DMS79 (cell line): ENCODE data around the gene SLC3A2.
A peak's percentile ranks its signal among the peaks of the same experiment; 100 is the strongest.

Experiments
- DNase-seq: peaks from one replicate; lab custom pipeline; 2025; lab: John Stamatoyannopoulos, UW

The SLC3A2 gene

GRCh38 chr11:62910141-62910882, 29.6 kb downstream of the SLC3A2 start:
- no peak for DNase-seq

GRCh38 chr11:62911137-62912130, 30.7 kb downstream of the SLC3A2 start:
- no peak for DNase-seq

GRCh38 chr11:62912268-62912667, 31.6 kb downstream of the SLC3A2 start:
- DNase-seq: no peak

DNA sequence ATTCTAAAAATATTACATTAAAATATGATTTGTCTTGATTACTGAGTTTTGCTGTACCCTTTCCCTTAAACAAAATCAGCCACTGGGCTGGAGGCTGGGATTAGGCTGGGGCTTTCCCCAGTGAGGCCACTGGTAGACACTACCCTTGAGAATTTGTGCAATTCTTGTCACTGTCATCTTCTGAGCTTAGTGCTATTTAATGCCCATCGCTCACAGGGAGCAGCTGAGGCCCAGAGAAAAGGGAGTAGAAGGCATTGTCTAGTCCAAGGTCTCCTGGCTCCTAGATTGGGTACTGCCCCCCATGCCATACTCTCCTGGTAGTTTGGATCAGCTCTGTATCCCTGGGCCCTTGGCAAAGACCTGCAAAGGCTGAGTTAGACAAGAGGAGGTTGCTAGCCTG, 33.7 kb downstream of the SLC3A2 start:
- DNase-seq: no peak

- DNase-seq: no peak
These were observed 37.3 kb downstream of the SLC3A2 start for GRCh38 chr11:62917906-62918502.

- no peak for DNase-seq
These were observed 37.8 kb downstream of the SLC3A2 start for GRCh38 chr11:62918531-62918930.

DNA sequence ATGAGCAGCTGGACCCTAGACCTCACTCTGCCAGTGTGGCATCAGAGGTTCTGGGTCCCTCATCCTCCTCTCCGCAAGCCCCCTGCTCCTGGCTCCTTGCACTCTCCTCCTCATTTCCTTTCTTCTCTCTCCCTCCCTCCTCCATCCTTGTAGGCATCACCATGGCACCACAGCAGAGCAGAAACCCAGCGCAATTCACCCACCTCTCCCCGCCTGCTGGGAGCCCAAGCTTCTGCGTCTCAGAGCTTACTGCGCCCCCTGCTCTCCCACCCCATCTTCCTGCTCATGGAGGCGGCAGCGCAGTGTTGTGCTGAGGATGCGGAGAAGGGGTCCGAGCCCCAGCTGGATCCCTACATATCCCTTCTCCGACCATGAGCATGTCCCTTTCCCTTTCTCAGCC, 38.8 kb downstream of the SLC3A2 start:
- no peak for DNase-seq

DNA sequence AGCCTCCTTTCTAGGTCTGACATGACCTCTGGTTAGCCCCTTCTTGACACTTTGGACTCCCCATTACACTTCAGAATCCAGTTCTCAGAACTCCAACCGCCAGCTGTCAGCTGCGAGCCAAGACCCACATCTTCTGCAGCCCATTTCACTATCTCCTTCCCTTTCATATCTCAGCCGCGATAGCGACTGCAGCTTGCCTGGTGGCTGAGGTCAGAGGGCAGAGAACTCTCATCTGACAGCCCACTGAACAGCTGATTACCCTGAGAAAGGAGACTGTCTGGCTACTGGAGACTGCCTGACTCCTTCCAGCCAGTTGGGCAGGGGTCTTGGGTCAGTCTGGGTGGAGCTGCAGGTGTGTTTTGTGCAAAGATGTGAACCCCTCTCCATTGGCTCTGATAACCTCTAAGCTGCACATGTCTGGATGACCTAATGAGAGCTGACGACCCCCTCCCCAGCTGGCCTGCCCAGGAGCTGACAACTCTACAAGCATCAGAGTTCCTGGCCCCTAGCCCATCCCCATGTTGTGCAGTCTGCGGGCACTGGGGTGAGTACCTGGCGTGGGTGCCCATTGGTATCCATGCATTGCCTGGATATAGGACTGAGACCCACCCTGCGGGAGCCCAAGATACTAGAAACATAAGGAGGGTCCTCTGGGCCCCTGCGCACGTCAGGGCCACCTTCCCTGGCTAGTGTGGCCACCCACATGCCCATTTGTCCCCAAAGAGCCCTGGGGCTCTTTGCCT, 39.4 kb downstream of the SLC3A2 start:
- DNase-seq: no peak

DNA sequence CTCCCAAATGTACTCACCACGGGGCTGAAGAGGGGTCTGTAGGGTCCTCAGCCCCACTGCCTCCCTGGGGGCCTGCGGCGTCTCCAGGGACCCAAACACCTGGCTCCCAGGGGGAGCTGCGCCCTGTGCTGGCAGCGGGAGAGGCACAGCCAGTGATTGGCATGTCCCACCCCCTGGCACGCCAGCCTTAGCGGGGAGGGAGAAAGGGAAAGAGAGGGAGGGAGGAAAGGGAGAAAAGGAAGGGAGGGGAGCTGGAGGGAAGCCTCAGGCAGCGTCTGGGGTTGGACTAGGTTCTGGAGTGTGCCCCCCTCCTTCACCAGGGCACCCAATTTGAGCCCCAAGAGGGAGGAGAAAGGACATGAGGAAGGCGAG, 40.5 kb downstream of the SLC3A2 start, which contains the start of gene CHRM1:
CHRM1 (minus strand) TSS at position 163 of the 372 bp plus-strand sequence. CDS start 10,263 bp downstream, outside the sequence.
- DNase-seq: no peak

DNA sequence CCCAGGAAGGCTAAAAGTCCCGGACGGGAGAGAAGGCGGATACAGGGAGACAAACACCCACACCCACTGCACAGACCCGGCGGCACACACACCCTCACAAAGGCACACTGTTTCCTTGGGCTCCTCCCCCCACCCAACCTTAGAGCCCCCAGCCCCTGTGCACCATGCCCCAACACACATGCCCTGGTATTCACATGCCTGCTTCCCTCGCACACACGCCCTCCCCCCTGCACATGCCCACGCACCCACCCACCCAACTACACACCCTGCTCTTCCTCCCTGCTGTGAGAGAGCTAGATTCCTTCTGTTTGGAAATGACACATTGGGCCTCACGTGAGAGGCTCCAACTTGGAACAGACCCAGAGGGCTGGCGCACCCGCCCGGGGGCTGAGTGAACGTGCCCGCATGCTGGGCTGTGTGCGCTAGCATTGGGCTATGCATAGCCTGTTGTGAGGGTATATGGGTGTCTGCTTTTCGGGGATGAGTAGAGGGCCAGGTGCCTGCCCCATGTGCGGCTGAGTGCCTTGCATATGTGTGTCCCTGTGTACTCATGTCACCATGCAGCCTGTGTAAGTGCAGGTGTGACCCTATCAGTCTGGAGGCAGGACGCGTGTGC, 41.0 kb downstream of the SLC3A2 start:
- no peak for DNase-seq

- DNase-seq: no peak
These were observed 41.5 kb downstream of the SLC3A2 start for GRCh38 chr11:62922189-62922589.

DNA sequence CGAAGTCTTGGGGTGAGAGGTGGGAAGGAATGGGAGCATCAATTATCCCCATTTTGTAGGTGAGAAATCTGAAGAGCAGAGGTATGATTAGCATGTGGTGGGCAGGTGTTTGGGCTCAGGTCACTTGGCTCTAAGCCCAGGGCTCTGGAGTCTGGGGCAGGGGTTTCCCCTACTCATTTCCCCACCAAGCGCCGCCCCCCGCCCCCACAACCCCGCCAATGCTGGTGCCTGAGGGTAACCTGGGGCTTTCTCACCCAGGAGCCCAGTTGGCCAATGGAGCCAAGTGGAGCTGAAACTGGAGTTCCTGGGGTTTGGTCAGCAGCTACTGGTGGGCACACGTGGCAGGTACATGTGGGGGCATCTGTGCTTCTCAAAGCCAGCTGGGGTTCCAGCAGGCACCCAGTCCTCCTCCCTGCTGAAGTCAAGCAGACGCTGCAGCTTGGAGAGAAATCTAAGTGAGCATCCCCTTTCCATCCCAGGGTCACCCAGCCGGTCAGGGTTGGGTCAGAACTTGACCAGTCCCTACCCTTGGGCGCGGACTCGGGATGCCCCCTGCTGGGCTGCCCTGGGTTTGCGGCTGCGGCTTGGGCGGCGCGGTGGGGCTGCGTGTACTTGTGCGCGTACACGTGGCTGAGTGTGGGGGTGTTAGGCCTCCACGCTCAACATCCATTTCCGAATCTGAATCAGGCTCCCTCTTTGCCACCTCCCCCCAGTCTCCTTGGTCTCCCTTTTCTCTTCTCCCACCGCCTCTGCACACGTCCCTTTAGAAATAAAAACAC, 42.1 kb downstream of the SLC3A2 start:
- no peak for DNase-seq

DNA sequence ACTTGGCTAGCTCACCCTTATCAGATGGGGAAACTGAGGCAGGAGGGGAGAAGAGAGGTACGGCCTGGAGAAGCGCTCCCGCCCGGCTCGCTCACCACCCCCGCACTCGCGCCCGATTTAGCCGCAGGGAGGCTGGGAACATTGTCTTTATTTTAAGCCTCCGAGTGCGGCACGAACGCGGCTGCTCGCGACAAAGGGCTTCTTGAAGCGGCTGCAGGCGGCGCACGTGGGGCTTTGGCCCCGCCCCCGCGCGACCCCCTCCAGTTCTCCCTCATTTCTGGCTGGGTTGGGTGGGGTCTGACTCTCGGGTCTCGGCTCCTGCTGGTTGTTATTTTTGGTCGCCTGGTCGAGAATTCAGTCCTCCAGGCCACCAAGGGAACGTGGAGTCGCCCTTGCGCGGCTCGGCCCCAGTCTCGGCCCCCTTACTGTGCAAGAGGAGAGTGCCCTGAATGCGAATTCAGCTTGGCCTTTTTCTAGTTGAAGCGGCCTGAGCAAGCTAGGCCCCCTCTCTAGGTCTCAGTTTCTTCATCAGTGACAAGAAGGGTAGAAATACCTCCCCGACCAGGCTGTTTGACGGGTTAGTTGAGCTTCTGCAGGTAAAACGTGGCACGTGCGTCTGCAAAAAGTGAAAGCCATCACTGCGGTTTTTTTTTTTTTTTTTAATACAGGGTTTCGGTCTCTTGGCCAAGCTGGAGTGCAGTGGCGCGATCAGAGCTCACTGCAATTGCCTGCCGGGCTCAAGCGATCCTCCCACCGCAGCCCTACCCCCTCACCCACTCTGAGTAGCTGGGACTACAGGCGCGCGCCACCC, 43.1 kb downstream of the SLC3A2 start:
- DNase-seq: peak; percentile 24

- DNase-seq: no peak
These were observed 44.6 kb downstream of the SLC3A2 start for GRCh38 chr11:62925308-62925707.

GRCh38 chr11:62925745-62926679, 45.3 kb downstream of the SLC3A2 start:
- DNase-seq: peak; percentile 6

DNA sequence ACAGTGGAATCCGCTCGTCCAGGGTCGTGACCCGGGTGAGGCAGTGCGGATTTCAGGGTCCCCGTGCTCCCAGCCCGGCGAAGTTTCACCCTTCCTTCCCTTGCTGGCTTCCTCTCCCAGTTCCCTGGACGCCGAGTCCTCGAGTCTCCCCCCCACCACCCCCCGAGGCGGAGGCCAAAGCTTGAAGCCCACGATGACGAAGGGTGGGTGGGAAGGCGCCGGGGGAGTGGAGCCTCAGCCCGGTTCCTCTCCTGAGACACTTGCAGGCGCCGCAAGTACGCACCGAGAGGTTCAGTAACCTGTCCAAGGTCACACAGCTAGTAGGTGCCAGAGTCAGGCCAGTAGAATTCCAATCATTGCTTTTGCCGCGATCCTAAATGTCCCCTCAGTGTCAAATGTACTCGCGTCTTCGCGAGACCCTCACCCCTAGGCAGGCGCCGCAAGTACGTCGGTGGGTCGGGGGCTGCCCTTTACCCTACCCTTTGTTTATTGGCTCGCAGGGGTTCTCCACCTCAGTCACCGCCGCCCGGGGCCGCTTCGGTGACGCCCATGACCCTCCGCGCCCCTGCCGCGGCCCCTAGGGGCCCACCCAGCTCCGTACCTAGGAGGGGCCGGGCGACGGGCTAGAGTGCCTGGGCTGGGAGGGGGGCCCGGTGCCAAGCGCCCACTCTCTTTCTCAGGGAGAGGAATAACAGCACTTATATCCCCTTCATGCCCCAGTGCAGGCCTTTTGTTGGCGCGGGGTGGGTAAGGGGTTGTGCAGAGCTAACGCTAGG, 46.2 kb downstream of the SLC3A2 start:
- DNase-seq: no peak

- DNase-seq: no peak
These were observed 47.3 kb downstream of the SLC3A2 start for GRCh38 chr11:62928011-62928410.

DNA sequence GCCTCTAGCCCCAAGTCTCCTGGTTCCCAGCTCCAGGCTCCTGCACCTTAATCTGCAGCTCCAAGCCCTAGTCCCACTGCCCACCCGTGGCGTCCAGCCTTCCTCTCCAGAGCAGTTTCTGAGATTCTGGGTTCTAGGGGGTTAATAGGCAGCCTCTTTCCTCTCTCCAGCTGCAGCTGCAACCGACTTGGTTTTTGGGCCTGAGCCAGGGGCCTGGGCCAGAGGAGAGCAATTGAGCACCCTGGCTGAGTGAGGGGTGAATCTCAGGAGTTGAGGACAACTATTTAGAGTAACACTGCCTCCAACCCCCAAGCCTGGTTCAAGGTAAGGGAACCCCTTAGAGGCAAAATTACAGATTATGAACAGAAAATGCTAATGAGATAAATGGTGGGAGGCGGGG, 49.5 kb downstream of the SLC3A2 start:
- DNase-seq: peak; percentile 27
